Lung microvascular endothelial cell (primary cell): Measurements from ENCODE around the gene TUT1. TPM values are rescaled to one million over a fixed set of nuclear protein-coding genes. Genes with fewer than 3 reads are reported as not detected.
"Not testable (repeated sequence)": the region's sequence is repeated elsewhere in the genome, so short reads cannot be mapped to it uniquely, and the experiment has no call there.

Source experiments
- DNase-seq, 2 donors: peaks; one replicate each; pipeline versions ENCODE4 v3.0.0 to v3.0.0-alpha.2; 2010; ENCODE audit warnings: low read depth in 2 of 2
- total RNA-seq: library from RNA; depleted of rRNA; stranded (reverse); fragments of >200 nt; gene quantifications from 2 replicates; pipeline ENCODE4 v1.2.1, GENCODE V29; 2014

Gene TUT1, protein sequence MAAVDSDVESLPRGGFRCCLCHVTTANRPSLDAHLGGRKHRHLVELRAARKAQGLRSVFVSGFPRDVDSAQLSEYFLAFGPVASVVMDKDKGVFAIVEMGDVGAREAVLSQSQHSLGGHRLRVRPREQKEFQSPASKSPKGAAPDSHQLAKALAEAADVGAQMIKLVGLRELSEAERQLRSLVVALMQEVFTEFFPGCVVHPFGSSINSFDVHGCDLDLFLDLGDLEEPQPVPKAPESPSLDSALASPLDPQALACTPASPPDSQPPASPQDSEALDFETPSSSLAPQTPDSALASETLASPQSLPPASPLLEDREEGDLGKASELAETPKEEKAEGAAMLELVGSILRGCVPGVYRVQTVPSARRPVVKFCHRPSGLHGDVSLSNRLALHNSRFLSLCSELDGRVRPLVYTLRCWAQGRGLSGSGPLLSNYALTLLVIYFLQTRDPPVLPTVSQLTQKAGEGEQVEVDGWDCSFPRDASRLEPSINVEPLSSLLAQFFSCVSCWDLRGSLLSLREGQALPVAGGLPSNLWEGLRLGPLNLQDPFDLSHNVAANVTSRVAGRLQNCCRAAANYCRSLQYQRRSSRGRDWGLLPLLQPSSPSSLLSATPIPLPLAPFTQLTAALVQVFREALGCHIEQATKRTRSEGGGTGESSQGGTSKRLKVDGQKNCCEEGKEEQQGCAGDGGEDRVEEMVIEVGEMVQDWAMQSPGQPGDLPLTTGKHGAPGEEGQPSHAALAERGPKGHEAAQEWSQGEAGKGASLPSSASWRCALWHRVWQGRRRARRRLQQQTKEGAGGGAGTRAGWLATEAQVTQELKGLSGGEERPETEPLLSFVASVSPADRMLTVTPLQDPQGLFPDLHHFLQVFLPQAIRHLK
- 7.6 and 14.5 TPM in 2 replicates for total RNA-seq

GRCh38 chr11:62591448-62592145 is at the start of gene TUT1:
TSS of gene TUT1 (minus strand) at chr11:62591523. CDS start at chr11:62591485, 38 bp downstream.
- peak; percentile 99 to 100 for DNase-seq

GRCh38 chr11:62632492-62632891 is 41.2 kb upstream of the TUT1 start:
- DNase-seq = no peak

DNA sequence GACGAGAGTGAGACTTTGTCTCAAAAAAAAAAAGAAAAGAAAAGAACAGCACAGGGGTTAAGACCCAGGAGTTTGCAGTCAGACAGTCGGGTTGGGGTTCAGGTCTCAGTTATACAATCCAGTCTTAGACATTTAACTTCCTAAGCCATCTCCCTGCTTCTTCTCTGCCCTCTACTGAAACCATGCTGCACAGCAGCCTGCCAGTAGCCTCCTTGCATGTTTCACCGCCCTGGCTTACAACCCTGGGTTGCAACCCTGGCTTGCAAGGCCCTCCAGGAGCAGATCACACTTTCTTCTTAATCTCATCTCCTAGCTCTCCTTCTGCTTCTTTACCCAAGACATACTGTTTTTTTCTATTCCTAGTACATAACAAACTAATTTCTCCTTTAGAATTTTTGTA is 36.4 kb upstream of the TUT1 start:
- DNase-seq = peak in 1 of 2 donors; percentile 28

DNA sequence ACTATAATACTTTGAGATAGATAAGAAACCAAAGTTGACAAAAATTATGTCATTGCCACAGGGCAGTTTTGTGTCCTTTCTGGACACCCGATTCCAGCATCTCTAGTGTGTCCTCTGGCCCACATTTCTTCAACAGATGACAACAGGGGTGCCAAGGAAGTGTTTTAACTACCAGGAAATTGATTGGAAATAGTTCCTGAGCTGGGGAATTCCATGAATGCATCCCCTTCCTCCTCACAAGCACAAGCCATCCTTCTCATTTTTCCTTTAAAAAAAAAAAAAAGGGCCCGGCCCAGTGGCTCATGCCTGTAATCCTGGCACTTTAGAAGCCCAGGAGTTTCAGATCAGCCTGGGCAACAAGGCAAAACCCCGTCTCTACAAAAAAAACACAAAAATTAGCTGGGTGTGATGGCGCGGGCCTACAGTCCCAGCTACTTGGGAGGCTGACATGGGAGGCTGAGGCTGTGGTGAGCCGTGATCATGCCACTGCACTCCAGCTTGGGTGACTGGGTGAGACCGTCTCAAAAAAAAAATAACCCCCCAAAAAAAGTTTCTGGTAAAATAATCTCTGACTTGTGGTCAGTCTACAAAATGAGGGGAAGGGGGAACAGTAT is 31.3 kb upstream of the TUT1 start:
- DNase-seq = peak in 1 of 2 donors; percentile 42

- DNase-seq = peak; percentile 93 to 94
Observed at GRCh38 chr11:62621567-62622470, 30.5 kb upstream of the TUT1 start, which contains the start of gene B3GAT3. TSS of gene B3GAT3 (minus strand) at chr11:62621986. CDS start at chr11:62621947, 39 bp downstream.

GRCh38 chr11:62621027-62621566 is 29.8 kb upstream of the TUT1 start:
- no peak for DNase-seq

DNA sequence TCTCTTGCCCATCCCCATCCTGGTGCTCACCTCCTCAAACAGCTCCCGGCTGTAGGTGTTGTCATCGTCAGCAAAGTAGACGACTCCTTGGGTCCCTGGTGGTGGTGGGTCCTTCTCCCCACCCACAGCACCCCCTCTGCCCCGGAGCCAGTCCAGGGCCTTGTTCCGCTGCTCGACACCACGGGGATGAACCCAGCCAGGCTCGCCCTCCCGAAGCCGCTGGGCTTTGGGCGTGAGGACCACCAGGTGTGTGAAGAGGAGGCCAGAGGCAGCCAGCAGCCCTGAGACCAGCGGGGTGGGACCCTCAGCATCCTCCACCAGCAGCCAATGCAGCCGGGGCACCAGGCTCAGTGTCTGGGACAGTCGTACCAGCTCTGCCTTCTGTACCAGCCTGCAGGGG is 25.6 kb upstream of the TUT1 start:
- not testable (repeated sequence) for DNase-seq

GRCh38 chr11:62615521-62615920 is 24.2 kb upstream of the TUT1 start:
- DNase-seq = no peak

GRCh38 chr11:62614275-62614674 is 23.0 kb upstream of the TUT1 start:
- DNase-seq = no peak

- DNase-seq = no peak
Observed at GRCh38 chr11:62613291-62613778, 22.0 kb upstream of the TUT1 start.

- DNase-seq = peak; percentile 78 to 86
Observed at GRCh38 chr11:62612366-62613290, 21.3 kb upstream of the TUT1 start, which contains the start of the genes EML3 and ROM1. TSS of gene EML3 (minus strand) at chr11:62612775. CDS start at chr11:62612457, 318 bp downstream. TSS of gene ROM1 (plus strand) at chr11:62613257. CDS start at chr11:62613282, 25 bp downstream.

GRCh38 chr11:62611705-62612365 is 20.5 kb upstream of the TUT1 start:
- peak; percentile 40 to 67 for DNase-seq

- no peak for DNase-seq
Observed at GRCh38 chr11:62610814-62611704, 19.7 kb upstream of the TUT1 start.

DNA sequence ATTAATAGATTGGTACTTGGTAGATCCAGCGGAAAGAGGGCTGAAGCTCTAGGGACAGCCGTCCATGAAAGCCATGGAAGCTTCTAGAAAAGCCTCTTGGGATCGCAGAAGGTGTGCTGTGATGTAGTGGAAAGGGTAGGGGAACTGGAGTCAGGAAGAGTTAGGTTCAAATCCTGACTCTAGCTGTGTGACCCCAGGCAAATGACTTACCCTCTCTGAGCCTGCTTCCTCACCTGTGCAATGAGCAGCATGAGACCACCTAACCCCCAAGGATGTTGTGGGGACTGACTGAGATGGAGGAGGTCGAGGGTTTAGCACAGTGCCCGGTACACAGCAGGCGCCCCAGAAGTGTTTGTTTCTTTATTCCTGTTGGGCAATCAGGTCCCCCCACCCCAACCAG is 19.1 kb upstream of the TUT1 start:
- no peak for DNase-seq

DNA sequence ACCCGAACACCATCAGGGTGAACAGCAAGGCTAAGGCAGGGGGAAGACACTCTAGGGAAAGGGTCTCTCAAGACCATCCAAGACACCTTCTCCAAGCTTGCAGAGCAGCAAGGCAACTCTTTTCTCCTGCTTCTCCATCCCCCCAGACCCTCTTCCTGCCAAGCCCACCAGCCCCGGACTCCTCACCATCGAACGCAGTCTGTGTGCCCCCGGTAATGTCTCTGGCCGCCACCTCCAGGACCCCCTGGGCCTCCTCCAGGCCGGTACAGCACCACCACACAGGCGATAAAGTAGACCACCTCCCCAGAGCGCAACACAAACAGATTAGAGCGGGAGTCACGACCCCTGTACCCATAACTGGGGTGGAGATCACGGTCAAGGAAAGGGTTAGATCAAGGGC is 17.5 kb upstream of the TUT1 start:
- no peak for DNase-seq

DNA sequence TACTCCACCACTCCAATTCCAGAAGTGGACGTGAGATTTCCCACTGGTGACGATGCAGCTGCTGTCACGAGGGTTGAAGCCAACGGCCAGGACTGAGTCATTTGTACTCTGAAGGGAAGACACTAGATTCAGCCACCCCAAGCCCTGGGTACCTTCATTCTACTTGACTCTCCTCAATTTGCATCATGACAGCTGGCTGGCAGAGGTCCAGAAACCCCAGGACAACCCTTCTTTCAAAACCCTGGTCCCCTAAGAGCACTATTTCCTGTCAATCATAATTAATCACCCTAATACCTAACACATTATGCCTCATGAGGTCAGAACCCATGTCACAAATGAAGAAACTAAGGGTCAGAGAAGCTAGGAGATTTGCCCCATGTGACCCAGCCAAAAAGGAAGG is 16.4 kb upstream of the TUT1 start:
- peak in 1 of 2 donors; percentile 26 for DNase-seq

- DNase-seq = no peak
Observed at GRCh38 chr11:62605902-62606301, 14.6 kb upstream of the TUT1 start.
